ENCODE data around the gene GPRASP2.

The GPRASP2 gene

GRCh38 chrX:102728646-102729045 lies 16.4 kb downstream of the GPRASP2 start:
- Histone ChIP-seq H3K4me3 (no peak overlapping the region), H3K27ac (no peak overlapping the region)

GRCh38 chrX:102739657-102740056 lies 27.4 kb downstream of the GPRASP2 start:
- H3K27ac ChIP-seq, result no peak overlapping the region
- H3K4me3 ChIP-seq, result no peak overlapping the region

GRCh38 chrX:102744307-102744706 lies 32.1 kb downstream of the GPRASP2 start:
- Histone ChIP-seq H3K27ac (no peak overlapping the region), H3K4me3 (no peak overlapping the region)

GRCh38 chrX:102745513-102745856 lies 33.2 kb downstream of the GPRASP2 start:
- Histone ChIP-seq H3K27ac (no peak overlapping the region), H3K4me3 (peak overlapping the region; percentile 21 to 52 (median 44))

GRCh38 chrX:102745857-102746584 lies 33.8 kb downstream of the GPRASP2 start:
- Histone ChIP-seq H3K27ac (peak overlapping the region in 5 of 21 experiments; percentile 9 to 44 (median 18)), H3K4me3 (peak overlapping the region; percentile 21 to 52 (median 44))

GRCh38 chrX:102765217-102765616 lies 53.0 kb downstream of the GPRASP2 start:
- Histone ChIP-seq H3K4me3 (no peak overlapping the region), H3K27ac (peak overlapping the region in 2 of 21 experiments; percentile 11 to 50)

GRCh38 chrX:102765809-102766208 lies 53.6 kb downstream of the GPRASP2 start:
- H3K4me3 ChIP-seq, result no peak overlapping the region
- H3K27ac ChIP-seq, result peak overlapping the region in 2 of 21 experiments; percentile 11 to 50

GRCh38 chrX:102767287-102767686 lies 55.0 kb downstream of the GPRASP2 start:
- H3K27ac ChIP-seq, result no peak overlapping the region
- H3K4me3 ChIP-seq, result no peak overlapping the region

Data from skin epidermis (tissue), 12 donors.